NOMO-1 (cell line): Measurements from ENCODE around the gene AKAP13.
A peak's percentile ranks its signal among the peaks of the same experiment; 100 is the strongest.

ENCODE experiments used
- DNase-seq, 2 experiments: peaks; one replicate each; lab custom pipeline; 2025; ENCODE audit not compliant: unreplicated experiment in 2 of 2; lab: John Stamatoyannopoulos, UW

AKAP13 gene

GRCh38 chr15:85773249-85773648 lies 392.8 kb downstream of the AKAP13 start:
- no peak for DNase-seq

GRCh38 chr15:85773970-85774369 lies 393.6 kb downstream of the AKAP13 start:
- DNase-seq: no peak

GRCh38 chr15:85777250-85778106 lies 397.1 kb downstream of the AKAP13 start:
- no peak for DNase-seq

GRCh38 chr15:85778107-85778776 lies 397.8 kb downstream of the AKAP13 start:
- DNase-seq: no peak

GRCh38 chr15:85779249-85779648 lies 398.8 kb downstream of the AKAP13 start:
- DNase-seq: no peak

- DNase-seq: no peak
Observed at GRCh38 chr15:85780225-85780985, 400.0 kb downstream of the AKAP13 start.

- DNase-seq: no peak
Observed at GRCh38 chr15:85781099-85781498, 400.7 kb downstream of the AKAP13 start.

GRCh38 chr15:85782064-85782463 lies 401.7 kb downstream of the AKAP13 start:
- no peak for DNase-seq

- DNase-seq: no peak
Observed at GRCh38 chr15:85785887-85786780, 405.7 kb downstream of the AKAP13 start.

GRCh38 chr15:85786781-85787114 lies 406.3 kb downstream of the AKAP13 start:
- no peak for DNase-seq

- no peak for DNase-seq
Observed at GRCh38 chr15:85788771-85789495, 408.5 kb downstream of the AKAP13 start.

GRCh38 chr15:85789496-85789875 lies 409.1 kb downstream of the AKAP13 start:
- DNase-seq: no peak

- DNase-seq: no peak
Observed at GRCh38 chr15:85792102-85792731, 411.8 kb downstream of the AKAP13 start.

GRCh38 chr15:85792912-85793590 lies 412.6 kb downstream of the AKAP13 start:
- DNase-seq: no peak

GRCh38 chr15:85793641-85794597 lies 413.5 kb downstream of the AKAP13 start:
- peak; percentile 11 to 22 for DNase-seq

GRCh38 chr15:85794598-85795336 lies 414.4 kb downstream of the AKAP13 start, which contains the start of gene KLHL25:
TSS of gene KLHL25 (minus strand) at chr15:85794925. CDS start at chr15:85769810, 25,115 bp downstream.
- DNase-seq: peak; percentile 94 to 98
